ENCODE results near the gene MFSD6L. TPM values are rescaled to one million over a fixed set of nuclear protein-coding genes. Genes with fewer than 3 reads are reported as not detected.

Gene MFSD6L
- total and polyA plus RNA-seq, 5 donors: 0.14 TPM; not detected in 4

DNA sequence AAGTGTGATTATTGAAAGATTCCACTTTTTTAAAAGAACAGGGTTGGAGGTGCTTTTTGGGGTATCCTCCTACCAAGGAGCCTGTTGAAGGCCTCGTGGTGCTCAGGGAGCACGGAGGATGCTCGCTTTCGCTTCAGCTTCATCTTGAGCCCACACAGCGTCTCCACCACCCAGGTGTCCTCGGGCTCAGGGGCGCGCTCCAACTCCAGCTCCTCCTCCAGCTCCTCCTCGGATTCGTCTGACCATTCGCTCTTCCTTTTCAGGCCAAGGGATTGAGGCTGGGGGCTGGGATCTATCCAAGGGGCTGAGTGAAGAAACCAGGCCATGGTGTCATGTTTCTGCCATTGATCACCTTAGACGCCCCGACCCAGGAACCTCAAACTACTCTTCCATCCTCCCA, 42.0 kb downstream of the MFSD6L start:
- Histone ChIP-seq H3K27ac (ENCODE audit: low read length) (no peak overlapping the region), H3K9me3 (ENCODE audit: control insufficient read depth, low read length) (no peaks in the 10 kb centered on the region), H3K4me1 (ENCODE audit: control insufficient read depth, insufficient read depth, low read length) (no peaks in the 10 kb centered on the region), H3K4me3 (ENCODE audit: low read length) (no peak overlapping the region), H3K27me3 (ENCODE audit: control insufficient read depth, insufficient read depth) (no peaks in the 10 kb centered on the region)
- ATAC-seq (no peak), DNase-seq (no peak)
- WGBS: 89% methylated on average over 13 of the region's 13 CpGs
- intact Hi-C loops (cut with DNase I): loop anchor here in 1 of 4 donors (10.0 kb wide), 1 partner anchor 342 kb away; no protein-coding TSS in a partner anchor

GRCh38 chr17:8755590-8756255, 43.4 kb downstream of the MFSD6L start:
- no peak for ATAC-seq
- DNase-seq: no peak
- H3K27me3 ChIP-seq (ENCODE audit: control insufficient read depth, insufficient read depth): no peaks in the 10 kb centered on the region
- no peaks in the 10 kb centered on the region for H3K4me1 ChIP-seq (ENCODE audit: control insufficient read depth, insufficient read depth, low read length)
- 92% methylated on average over 12 of the region's 12 CpGs for WGBS
- no peaks in the 10 kb centered on the region for H3K9me3 ChIP-seq (ENCODE audit: control insufficient read depth, low read length)
- H3K4me3 ChIP-seq (ENCODE audit: low read length): no peak overlapping the region
- no peak overlapping the region for H3K27ac ChIP-seq (ENCODE audit: low read length)
- intact Hi-C loops (cut with DNase I): loop anchor here in 1 of 4 donors (10.0 kb wide), 1 partner anchor 341 kb away; no protein-coding TSS in a partner anchor

DNA sequence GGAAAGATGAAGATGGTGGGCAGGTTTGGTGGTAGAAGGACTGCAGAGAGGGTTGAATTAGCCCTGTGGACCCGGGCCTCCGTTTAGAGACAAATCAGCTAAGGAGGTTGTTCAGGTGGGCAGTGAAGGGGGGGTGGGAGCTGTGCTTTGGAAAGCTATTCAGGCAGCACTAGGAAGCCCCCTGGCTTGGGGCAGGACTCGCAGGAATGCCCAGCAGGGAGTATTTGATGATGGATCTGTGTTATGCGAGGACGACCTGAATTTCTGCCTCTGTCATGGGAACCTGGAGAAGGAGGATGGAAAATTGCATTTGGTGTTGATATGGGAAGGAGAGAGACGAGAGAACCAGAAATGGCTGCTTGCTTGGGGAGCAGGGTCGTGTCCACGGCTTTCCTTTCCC, 44.3 kb downstream of the MFSD6L start:
- H3K4me3 ChIP-seq (ENCODE audit: low read length): no peak overlapping the region
- ATAC-seq (no peak), DNase-seq (no peak)
- 80% methylated on average over 8 of the region's 8 CpGs for WGBS
- no peaks in the 10 kb centered on the region for H3K4me1 ChIP-seq (ENCODE audit: control insufficient read depth, insufficient read depth, low read length)
- no peak overlapping the region for H3K27ac ChIP-seq (ENCODE audit: low read length)
- intact Hi-C loops (cut with DNase I): loop anchor here in 1 of 4 donors (10.0 kb wide), 1 partner anchor 340 kb away; no protein-coding TSS in a partner anchor
- H3K27me3 ChIP-seq (ENCODE audit: control insufficient read depth, insufficient read depth): no peaks in the 10 kb centered on the region
- H3K9me3 ChIP-seq (ENCODE audit: control insufficient read depth, low read length): no peaks in the 10 kb centered on the region

DNA sequence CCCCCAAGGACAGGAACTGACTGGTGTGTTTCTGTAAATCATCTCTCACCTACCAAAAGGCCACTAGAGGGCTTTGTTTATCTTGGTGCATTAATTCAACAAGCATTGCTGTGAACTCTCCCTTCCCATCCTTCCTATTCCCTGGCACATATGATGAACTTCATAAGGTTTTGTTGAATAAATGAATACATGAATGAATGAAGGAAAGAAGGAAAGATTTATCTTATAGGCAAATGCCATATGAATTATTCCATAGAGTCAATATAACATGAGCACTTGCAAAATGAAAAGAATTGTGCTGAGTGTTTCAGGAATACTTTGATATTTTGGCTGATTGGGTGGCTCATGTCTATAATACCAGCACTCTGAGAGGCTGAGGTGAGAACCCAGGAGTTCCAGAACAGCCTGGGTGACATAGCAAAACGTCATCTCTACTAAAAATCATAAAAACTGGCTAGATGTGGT, 45.2 kb downstream of the MFSD6L start:
- Histone ChIP-seq H3K4me3 (ENCODE audit: low read length) (no peak overlapping the region), H3K4me1 (ENCODE audit: control insufficient read depth, insufficient read depth, low read length) (no peaks in the 10 kb centered on the region), H3K9me3 (ENCODE audit: control insufficient read depth, low read length) (no peaks in the 10 kb centered on the region), H3K27ac (ENCODE audit: low read length) (no peak overlapping the region), H3K27me3 (ENCODE audit: control insufficient read depth, insufficient read depth) (no peaks in the 10 kb centered on the region)
- WGBS: 48% methylated on average over 1 of the region's 1 CpG
- ATAC-seq: no peak
- DNase-seq: no peak
- intact Hi-C loops (cut with DNase I): loop anchor here in 1 of 4 donors (10.0 kb wide), 1 partner anchor 339 kb away; no protein-coding TSS in a partner anchor

DNA sequence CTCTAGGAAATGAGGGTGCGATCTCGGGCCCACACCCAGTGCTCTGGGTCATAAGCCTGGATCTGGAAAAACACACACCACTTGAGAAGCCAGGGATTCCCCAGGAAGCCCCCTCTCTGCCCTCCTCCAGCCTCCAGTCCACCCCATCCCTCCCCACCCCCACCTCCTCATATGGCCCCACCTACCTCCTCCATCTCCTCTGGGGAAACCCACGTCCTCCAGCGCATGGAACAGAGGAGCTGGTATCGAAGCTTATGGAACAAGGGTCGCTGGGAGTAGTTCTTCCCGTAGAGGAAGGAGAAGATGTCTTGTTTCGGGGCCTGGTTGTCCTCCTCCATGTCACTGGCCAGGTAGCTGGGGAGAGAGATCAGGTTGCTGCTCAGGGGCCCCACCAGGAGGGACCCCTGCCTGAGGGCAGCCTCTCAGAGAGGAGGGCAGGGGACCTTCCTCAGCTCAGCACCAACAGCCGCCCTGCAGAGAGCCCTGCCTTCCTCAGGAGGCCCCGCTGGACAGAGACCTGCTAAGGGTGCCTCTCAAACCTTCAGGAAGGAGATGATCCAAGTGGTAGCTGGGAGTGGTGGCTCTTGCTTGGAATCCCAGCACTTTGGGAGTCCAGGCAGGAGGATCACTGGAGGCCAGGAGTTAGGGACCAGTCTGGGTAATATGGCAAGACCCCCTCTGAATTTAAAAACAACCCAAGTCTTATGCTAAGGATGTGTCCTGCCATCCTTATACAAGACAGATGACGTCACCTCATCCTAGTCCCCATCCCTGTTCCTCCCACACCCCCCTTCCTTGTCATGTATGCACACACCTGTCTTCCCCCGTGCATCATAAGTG, 45.8 kb downstream of the MFSD6L start:
- DNase-seq: no peak
- Histone ChIP-seq H3K27me3 (ENCODE audit: control insufficient read depth, insufficient read depth) (no peaks in the 10 kb centered on the region), H3K27ac (ENCODE audit: low read length) (no peak overlapping the region), H3K4me3 (ENCODE audit: low read length) (no peak overlapping the region), H3K9me3 (ENCODE audit: control insufficient read depth, low read length) (no peaks in the 10 kb centered on the region), H3K4me1 (ENCODE audit: control insufficient read depth, insufficient read depth, low read length) (no peaks in the 10 kb centered on the region)
- intact Hi-C loops (cut with DNase I): loop anchor here in 1 of 4 donors (10.0 kb wide), 1 partner anchor 339 kb away; no protein-coding TSS in a partner anchor
- WGBS: 87% methylated on average over 12 of the region's 12 CpGs
- ATAC-seq: peak in 1 of 2 donors; percentile 20

DNA sequence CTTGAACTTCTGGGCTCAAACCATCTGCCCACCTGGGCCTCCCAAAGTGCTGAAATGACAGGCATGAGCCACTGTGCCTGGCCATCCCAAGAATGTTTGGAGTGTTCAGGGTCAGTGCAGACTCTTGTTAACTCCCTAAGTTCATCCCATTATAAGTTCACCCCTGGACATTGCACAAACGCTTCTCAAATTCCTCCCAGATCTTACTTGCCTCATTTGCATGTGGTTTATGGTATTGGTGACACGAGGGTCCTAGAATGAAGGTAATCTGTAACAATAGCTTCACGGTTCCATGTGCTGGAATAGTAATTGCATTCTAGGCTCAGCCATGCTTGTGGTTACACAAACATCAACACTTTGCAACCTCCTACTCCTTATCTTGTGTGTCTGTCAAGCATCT, 49.5 kb downstream of the MFSD6L start:
- no peak overlapping the region for H3K4me3 ChIP-seq (ENCODE audit: low read length)
- intact Hi-C loops (cut with DNase I): loop anchor here in 3 of 4 donors (5.0 to 10.0 kb wide), 5 partner anchors 65 to 345 kb away; partner anchors contain the start of gene MYH10 (in 1 of the 3)
- no peaks in the 10 kb centered on the region for H3K9me3 ChIP-seq (ENCODE audit: control insufficient read depth, low read length)
- no peaks in the 10 kb centered on the region for H3K27me3 ChIP-seq (ENCODE audit: control insufficient read depth, insufficient read depth)
- no peak for DNase-seq
- no peak overlapping the region for H3K27ac ChIP-seq (ENCODE audit: low read length)
- H3K4me1 ChIP-seq (ENCODE audit: control insufficient read depth, insufficient read depth, low read length): no peaks in the 10 kb centered on the region
- WGBS: 74% methylated on average over 3 of the region's 3 CpGs
- ATAC-seq: no peak

DNA sequence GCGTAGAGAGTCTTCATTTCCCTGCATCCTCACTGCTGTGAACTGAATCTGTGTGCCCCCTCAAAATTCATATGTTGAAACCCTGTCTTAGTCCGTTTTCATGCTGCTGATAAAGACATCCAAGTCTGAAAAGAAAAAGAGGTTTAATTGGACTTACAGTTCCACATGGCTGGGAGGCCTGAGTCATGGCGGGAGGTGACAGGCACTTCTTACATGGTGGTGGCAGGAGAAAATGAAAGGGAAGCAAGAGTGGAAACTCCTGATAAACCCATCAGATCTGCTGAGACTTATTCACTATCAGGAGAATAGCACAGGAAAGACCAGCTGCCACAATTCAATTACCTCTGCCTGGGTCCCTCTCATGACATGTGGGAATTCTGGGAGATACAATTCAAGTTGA, 51.4 kb downstream of the MFSD6L start:
- DNase-seq: no peak
- no peaks in the 10 kb centered on the region for H3K9me3 ChIP-seq (ENCODE audit: control insufficient read depth, low read length)
- H3K4me1 ChIP-seq (ENCODE audit: control insufficient read depth, insufficient read depth, low read length): no peaks in the 10 kb centered on the region
- H3K4me3 ChIP-seq (ENCODE audit: low read length): no peak overlapping the region
- H3K27me3 ChIP-seq (ENCODE audit: control insufficient read depth, insufficient read depth): no peaks in the 10 kb centered on the region
- intact Hi-C loops (cut with DNase I): loop anchor here in 3 of 4 donors (2.0 to 10.0 kb wide), 6 partner anchors 63 to 343 kb away; partner anchors contain the start of gene MYH10 (in 1 of the 3)
- H3K27ac ChIP-seq (ENCODE audit: low read length): no peak overlapping the region
- ATAC-seq: no peak
- 92% methylated on average over 3 of the region's 3 CpGs for WGBS

Other genes with a start within 250 kb of the MFSD6L start
- 10 to 100 TPM; 55.4 to 75.2 (median 59.0) TPM for gene MYH10, start 168.6 kb downstream of the MFSD6L start, total RNA-seq
- gene MYH10, start 168.6 kb downstream of the MFSD6L start, polyA plus RNA-seq: 21.8 TPM
- gene CCDC42, start 54.5 kb downstream of the MFSD6L start, total RNA-seq: not detected
- not detected for gene CCDC42, start 54.5 kb downstream of the MFSD6L start, polyA plus RNA-seq
- not detected for gene SPDYE4, start 40.8 kb downstream of the MFSD6L start, total RNA-seq
- not detected for gene SPDYE4, start 40.8 kb downstream of the MFSD6L start, polyA plus RNA-seq
- gene PIK3R6, start 68.3 kb upstream of the MFSD6L start, total RNA-seq: under 1 TPM; 0.36 to 0.91 (median 0.85) TPM
- 0.86 TPM for gene PIK3R6, start 68.3 kb upstream of the MFSD6L start, polyA plus RNA-seq
- gene PIK3R5, start 166.3 kb upstream of the MFSD6L start, total RNA-seq: 1 to 10 TPM; 2.7 to 5.2 (median 5.0) TPM
- 2.0 TPM for gene PIK3R5, start 166.3 kb upstream of the MFSD6L start, polyA plus RNA-seq
- 100 to 1,000 TPM; 140 to 265 (median 184) TPM for gene NTN1, start 222.1 kb upstream of the MFSD6L start, total RNA-seq
- gene NTN1, start 222.1 kb upstream of the MFSD6L start, polyA plus RNA-seq: 90.5 TPM

Measured in right cardiac atrium (tissue), 5 donors.